Bone marrow (tissue), 2 donors: ENCODE measurements around the gene LCE1E.

ENCODE experiments used
- DNase-seq, 2 donors: peaks; one replicate each; lab custom pipeline; 2025; lab: John Stamatoyannopoulos, UW

Gene LCE1E

DNA sequence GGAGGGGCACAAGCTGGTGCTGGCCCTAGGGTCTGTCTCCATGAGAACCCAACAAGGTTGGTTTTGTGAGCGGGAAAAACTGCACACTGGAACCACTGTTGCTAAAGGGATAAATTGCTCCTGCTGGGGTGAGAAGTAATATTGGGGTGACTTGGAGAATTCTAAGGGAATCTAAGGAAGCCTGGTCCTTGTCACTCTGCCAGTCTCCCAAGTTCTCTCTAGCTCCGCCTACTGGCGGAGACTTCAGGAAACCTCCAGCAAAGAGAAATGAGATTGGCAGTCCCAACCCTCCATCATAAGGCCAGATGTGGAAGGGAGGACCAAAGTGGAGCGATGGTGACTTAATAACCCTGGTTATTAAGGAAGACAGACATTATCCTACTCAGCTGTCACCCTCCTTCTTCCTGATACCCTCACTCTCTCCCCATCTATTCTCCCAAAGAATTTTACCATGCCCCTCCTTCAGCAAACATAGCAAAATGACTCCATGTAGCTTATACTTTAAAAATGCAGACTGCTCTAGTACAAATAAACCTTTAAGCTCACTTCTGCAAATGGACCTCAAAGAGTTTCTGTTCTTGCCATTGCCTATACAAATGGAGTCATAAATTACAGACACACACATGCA is 8.4 kb upstream of the LCE1E start:
- DNase-seq, result no peak

- DNase-seq, result no peak
Observed at GRCh38 chr1:152783095-152783494, 3.0 kb upstream of the LCE1E start.

DNA sequence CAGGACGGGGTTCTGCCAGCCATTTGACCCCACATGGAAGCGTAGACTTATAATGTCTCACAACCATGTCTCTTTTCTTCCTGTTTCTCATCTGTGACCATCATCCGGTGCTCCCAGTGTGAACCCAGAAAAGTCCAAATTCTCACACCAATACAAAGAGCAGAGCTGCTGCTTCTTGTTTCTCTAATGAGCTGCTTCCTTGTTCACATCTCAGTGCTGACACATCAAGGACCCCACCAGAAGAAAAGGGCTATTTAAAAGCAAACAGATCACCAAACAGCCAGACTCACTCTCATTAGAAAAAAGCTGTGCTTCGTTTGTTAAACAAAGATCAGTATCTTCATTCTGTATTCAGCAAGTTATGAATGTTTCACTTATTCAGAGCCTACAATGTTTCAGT is 9.6 kb downstream of the LCE1E start:
- no peak for DNase-seq

DNA sequence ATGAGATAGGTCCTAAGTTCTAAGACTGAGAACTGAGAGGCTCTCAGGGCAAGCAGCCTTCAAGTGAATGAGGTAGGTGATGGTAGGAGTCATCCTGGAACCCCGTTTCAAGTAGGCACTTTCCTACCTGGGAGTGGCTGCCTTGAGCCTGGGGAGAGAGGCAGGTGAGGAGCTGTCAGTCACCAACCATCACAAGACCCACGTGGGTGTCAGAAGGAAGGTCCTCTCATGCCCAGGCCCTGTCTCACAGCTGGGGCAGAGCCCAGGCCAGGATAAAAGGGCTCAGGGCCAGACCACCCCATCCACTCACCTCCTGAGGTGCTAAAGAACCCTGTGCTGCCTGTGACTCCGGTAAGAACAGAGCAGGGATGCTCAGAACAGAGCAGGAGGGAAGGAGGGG is 10.4 kb downstream of the LCE1E start, which contains the start of gene LCE1D:
LCE1D (plus strand) TSS at position 301 of the 400 bp plus-strand sequence. CDS start 1,074 bp downstream, outside the sequence.
- DNase-seq, result no peak

DNA sequence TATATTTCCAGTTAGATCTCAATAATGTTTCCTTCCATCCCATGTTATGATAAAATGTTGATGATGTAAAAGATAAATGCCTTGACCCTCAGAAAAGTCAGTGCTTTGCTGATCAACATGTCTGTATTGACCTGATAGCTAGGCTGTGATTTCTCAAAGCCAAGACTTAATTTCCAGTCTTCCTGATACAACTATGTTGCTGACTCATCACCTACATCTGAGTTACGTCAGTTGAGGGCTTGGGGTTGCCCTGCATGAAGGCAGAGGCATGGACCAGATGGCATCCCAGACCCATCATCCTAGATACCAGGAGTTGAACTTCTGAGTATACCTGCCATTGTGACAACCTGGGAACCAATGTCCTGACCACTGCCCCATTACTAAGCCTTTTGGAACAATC is 15.3 kb downstream of the LCE1E start:
- DNase-seq, result no peak

DNA sequence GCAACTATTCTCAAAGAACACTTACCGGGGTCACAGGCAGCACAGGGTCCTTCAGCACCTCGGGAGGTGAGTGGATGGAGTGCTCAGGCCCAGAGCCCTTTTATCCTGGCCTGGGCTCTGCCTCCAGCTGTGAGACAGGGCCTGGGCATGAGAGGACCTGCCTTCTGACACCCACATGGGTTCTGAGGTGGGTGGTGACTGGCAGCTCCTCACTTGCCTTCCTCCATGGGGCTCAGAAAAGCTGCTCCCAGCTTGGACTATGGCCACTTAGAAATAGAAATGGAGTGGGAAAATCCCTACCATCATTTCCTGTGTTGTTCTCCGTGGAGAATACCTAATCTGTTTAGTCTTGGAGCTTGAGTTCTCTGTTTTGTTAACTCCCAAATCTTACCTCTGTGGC is 20.5 kb downstream of the LCE1E start, which contains the start of gene LCE1C:
LCE1C (minus strand) TSS at position 76 of the 400 bp plus-strand sequence. CDS start 1,173 bp downstream, outside the sequence.
- DNase-seq, result no peak

DNA sequence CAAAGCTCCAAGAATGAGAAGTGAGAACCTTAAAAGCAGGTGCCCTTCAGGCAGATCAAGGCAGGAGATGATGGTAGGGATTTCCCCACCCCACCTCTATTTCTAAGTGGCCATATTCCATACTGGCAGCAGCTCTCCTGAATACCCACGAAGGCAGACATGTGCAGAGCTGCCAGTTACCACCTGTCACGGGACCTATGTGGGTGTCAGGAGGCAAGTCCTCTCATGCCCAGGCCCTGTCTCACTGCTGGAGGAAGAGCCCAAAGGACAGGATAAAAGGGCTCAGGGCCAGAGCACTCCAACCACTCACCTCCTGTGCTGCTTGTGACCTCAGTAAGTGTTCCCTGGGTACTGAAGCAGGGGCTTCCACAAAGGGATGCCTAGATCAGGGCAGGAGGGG is 25.0 kb downstream of the LCE1E start:
- no peak for DNase-seq

DNA sequence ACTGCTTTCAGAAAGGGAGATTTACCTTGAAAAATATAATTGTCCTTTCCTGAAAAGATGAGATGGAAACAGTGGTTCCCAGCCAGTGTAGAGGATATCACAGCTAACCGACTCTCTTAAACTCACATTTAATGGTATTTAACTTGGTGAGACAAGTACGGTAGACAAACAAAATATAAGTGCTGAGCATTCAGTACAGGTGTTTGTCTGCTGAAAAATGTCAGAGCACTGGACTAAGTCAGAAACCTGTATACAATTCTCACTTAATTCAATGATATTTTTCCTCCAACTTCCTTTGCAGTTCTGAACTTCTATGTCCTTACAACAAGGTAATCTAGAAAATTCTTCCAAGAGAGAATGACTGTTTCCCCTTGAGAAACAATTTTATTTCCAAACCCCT is 25.6 kb downstream of the LCE1E start, which contains the start of gene LCE1B:
LCE1B (plus strand) TSS at position 301 of the 400 bp plus-strand sequence. CDS start 476 bp downstream, outside the sequence.
- DNase-seq, result no peak

- DNase-seq, result no peak
Observed at GRCh38 chr1:152817309-152817708, 31.3 kb downstream of the LCE1E start.

DNA sequence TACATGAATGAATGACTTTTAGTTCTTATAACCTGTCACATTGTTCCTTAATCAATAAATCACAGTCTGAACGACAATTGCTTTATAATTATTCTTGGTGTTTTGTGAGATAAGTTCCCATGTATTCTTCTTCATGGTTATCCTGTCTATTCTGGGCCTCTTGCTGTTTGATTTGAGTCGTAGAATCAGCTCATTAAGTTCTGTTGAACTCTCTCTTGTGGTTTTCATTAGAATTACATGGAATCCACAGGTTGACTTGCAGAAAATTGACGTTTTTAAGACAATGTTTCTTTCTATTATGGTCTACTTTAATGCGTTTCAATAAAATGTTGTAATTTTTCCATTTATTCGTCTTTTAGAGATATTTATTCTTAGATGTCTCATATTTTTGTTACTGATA is 37.2 kb downstream of the LCE1E start:
- DNase-seq, result no peak

DNA sequence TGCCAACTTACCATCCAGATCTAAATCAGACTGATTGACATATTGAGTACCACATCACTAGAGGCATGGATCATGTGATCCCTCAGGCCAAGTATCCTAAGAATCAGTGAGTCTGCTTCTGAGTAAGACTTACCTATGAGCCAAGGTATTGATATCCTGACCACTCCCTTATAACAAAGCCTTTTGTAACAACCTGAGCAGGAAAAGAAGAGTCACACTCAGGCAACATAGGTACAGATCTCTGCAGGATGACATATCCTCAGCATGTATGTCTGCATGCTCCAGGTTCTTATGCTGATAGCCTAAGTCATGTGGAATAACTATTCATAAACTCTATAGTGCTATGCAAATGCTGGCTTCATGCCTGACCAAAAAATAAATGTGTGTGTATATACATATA is 38.9 kb downstream of the LCE1E start:
- no peak for DNase-seq

DNA sequence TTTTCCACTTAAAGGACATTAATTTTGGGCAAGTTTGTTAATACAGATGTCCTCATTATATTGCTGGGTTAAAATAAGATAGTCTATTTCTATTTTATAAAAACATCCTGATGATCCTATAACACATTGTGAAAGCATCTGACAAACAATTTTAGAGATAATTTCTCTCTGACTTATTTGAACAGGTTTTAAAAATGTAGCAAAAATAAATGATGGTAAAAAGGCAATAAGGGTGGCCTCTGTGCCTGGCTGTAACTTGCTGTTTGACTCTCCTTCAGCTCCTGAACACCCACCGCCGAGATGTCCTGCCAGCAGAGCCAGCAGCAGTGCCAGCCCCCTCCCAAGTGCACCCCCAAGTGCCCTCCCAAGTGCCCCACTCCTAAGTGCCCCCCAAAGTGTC is 41.1 kb downstream of the LCE1E start, which contains the start of gene LCE1A:
LCE1A (plus strand) TSS at position 301 of the 400 bp plus-strand sequence; CDS start at position 301, 0 bp downstream.
- no peak for DNase-seq

DNA sequence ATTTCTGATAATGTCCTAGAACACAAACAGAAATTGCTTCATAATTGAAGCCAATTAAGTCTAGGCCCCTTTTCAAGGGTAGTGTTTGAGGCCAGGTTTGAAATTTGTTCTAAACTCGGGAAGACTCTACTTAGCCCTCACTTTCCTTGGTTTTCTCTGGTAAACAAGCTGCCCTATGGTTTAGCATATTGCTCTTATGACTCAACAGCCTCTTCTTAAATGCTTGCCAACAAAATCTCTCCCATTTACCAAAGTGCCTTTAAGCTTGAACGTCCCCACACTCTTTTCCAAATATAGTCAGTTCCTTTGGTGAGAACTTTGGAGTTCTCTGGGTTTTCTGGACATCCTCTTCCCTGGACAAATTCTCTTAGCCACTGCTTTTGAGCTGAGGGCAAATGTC is 50.8 kb downstream of the LCE1E start:
- no peak for DNase-seq
